Measurements from ENCODE around the gene PTPRT. TPM values are rescaled to one million over a fixed set of nuclear protein-coding genes. Genes with fewer than 3 reads are reported as not detected.
A peak's percentile ranks its signal among the peaks of the same experiment; 100 is the strongest.

The PTPRT gene
- polyA plus RNA-seq, 1 donor, result 0.78 TPM

- H3K27me3 ChIP-seq (ENCODE audit: control insufficient read depth, insufficient read depth, low read length), result no peaks in the 10 kb centered on the region
- no peak overlapping the region for H3K4me3 ChIP-seq (ENCODE audit: low read length)
- H3K9me3 ChIP-seq (ENCODE audit: control insufficient read depth, low read depth, low read length), result no peaks in the 10 kb centered on the region
- no peaks in the 10 kb centered on the region for H3K4me1 ChIP-seq (ENCODE audit: control insufficient read depth, insufficient read depth, low read length)
- no peaks in the 10 kb centered on the region for H3K36me3 ChIP-seq (ENCODE audit: control insufficient read depth, insufficient read depth, low read length)
- no peak overlapping the region for H3K27ac ChIP-seq (ENCODE audit: low read length)
- DNase-seq, result no peak
- 78% methylated on average over 1 of the region's 4 CpGs for WGBS (ENCODE audit: insufficient coverage, low lambda C conversion rate)
Observed at GRCh38 chr20:42080956-42081355, 1108.8 kb downstream of the PTPRT start.

- no peaks in the 10 kb centered on the region for H3K36me3 ChIP-seq (ENCODE audit: control insufficient read depth, insufficient read depth, low read length)
- no CpG with 5 or more reads among the region's 1 CpG for WGBS (ENCODE audit: insufficient coverage, low lambda C conversion rate)
- no peaks in the 10 kb centered on the region for H3K4me1 ChIP-seq (ENCODE audit: control insufficient read depth, insufficient read depth, low read length)
- H3K9me3 ChIP-seq (ENCODE audit: control insufficient read depth, low read depth, low read length), result no peaks in the 10 kb centered on the region
- no peaks in the 10 kb centered on the region for H3K27me3 ChIP-seq (ENCODE audit: control insufficient read depth, insufficient read depth, low read length)
- H3K27ac ChIP-seq (ENCODE audit: low read length), result no peak overlapping the region
- H3K4me3 ChIP-seq (ENCODE audit: low read length), result no peak overlapping the region
- DNase-seq, result peak; percentile 21 to 38
Observed at GRCh38 chr20:42074944-42075343, 1114.8 kb downstream of the PTPRT start.

- DNase-seq, result no peak
- Histone ChIP-seq H3K9me3 (ENCODE audit: control insufficient read depth, low read depth, low read length) (no peaks in the 10 kb centered on the region), H3K4me3 (ENCODE audit: low read length) (no peak overlapping the region), H3K27me3 (ENCODE audit: control insufficient read depth, insufficient read depth, low read length) (no peaks in the 10 kb centered on the region), H3K4me1 (ENCODE audit: control insufficient read depth, insufficient read depth, low read length) (no peaks in the 10 kb centered on the region), H3K36me3 (ENCODE audit: control insufficient read depth, insufficient read depth, low read length) (no peaks in the 10 kb centered on the region), H3K27ac (ENCODE audit: low read length) (no peak overlapping the region)
- WGBS (ENCODE audit: insufficient coverage, low lambda C conversion rate), result 83% methylated on average over 1 of the region's 3 CpGs
Observed at GRCh38 chr20:42067596-42067995, 1122.1 kb downstream of the PTPRT start.

- WGBS (ENCODE audit: insufficient coverage, low lambda C conversion rate), result no CpG with 5 or more reads among the region's 5 CpGs
- no peaks in the 10 kb centered on the region for H3K4me1 ChIP-seq (ENCODE audit: control insufficient read depth, insufficient read depth, low read length)
- no peaks in the 10 kb centered on the region for H3K36me3 ChIP-seq (ENCODE audit: control insufficient read depth, insufficient read depth, low read length)
- H3K9me3 ChIP-seq (ENCODE audit: control insufficient read depth, low read depth, low read length), result no peaks in the 10 kb centered on the region
- no peak overlapping the region for H3K27ac ChIP-seq (ENCODE audit: low read length)
- DNase-seq, result no peak
- H3K4me3 ChIP-seq (ENCODE audit: low read length), result no peak overlapping the region
- no peaks in the 10 kb centered on the region for H3K27me3 ChIP-seq (ENCODE audit: control insufficient read depth, insufficient read depth, low read length)
Observed at GRCh38 chr20:42067174-42067573, 1122.5 kb downstream of the PTPRT start.

- H3K27ac ChIP-seq (ENCODE audit: low read length), result no peak overlapping the region
- no peaks in the 10 kb centered on the region for H3K27me3 ChIP-seq (ENCODE audit: control insufficient read depth, insufficient read depth, low read length)
- H3K4me1 ChIP-seq (ENCODE audit: control insufficient read depth, insufficient read depth, low read length), result no peaks in the 10 kb centered on the region
- no peaks in the 10 kb centered on the region for H3K9me3 ChIP-seq (ENCODE audit: control insufficient read depth, low read depth, low read length)
- no peak overlapping the region for H3K4me3 ChIP-seq (ENCODE audit: low read length)
- H3K36me3 ChIP-seq (ENCODE audit: control insufficient read depth, insufficient read depth, low read length), result no peaks in the 10 kb centered on the region
- no peak for DNase-seq
- no CpG with 5 or more reads among the region's 4 CpGs for WGBS (ENCODE audit: insufficient coverage, low lambda C conversion rate)
Observed at GRCh38 chr20:42063141-42063540, 1126.6 kb downstream of the PTPRT start.

- H3K27ac ChIP-seq (ENCODE audit: low read length), result no peak overlapping the region
- no peak overlapping the region for H3K4me3 ChIP-seq (ENCODE audit: low read length)
- DNase-seq, result no peak
- no peaks in the 10 kb centered on the region for H3K9me3 ChIP-seq (ENCODE audit: control insufficient read depth, low read depth, low read length)
- WGBS (ENCODE audit: insufficient coverage, low lambda C conversion rate), result no CpG with 5 or more reads among the region's 3 CpGs
- no peaks in the 10 kb centered on the region for H3K36me3 ChIP-seq (ENCODE audit: control insufficient read depth, insufficient read depth, low read length)
- no peaks in the 10 kb centered on the region for H3K27me3 ChIP-seq (ENCODE audit: control insufficient read depth, insufficient read depth, low read length)
- H3K4me1 ChIP-seq (ENCODE audit: control insufficient read depth, insufficient read depth, low read length), result no peaks in the 10 kb centered on the region
Observed at GRCh38 chr20:42053350-42053749, 1136.4 kb downstream of the PTPRT start.

GRCh38 chr20:42051921-42052320, 1137.8 kb downstream of the PTPRT start:
- DNase-seq, result no peak
- Histone ChIP-seq H3K27ac (ENCODE audit: low read length) (no peak overlapping the region), H3K36me3 (ENCODE audit: control insufficient read depth, insufficient read depth, low read length) (no peaks in the 10 kb centered on the region), H3K9me3 (ENCODE audit: control insufficient read depth, low read depth, low read length) (no peaks in the 10 kb centered on the region), H3K27me3 (ENCODE audit: control insufficient read depth, insufficient read depth, low read length) (no peaks in the 10 kb centered on the region), H3K4me3 (ENCODE audit: low read length) (no peak overlapping the region), H3K4me1 (ENCODE audit: control insufficient read depth, insufficient read depth, low read length) (no peaks in the 10 kb centered on the region)
- no CpG with 5 or more reads among the region's 5 CpGs for WGBS (ENCODE audit: insufficient coverage, low lambda C conversion rate)

- H3K4me3 ChIP-seq (ENCODE audit: low read length), result no peak overlapping the region
- no peak for DNase-seq
- no peaks in the 10 kb centered on the region for H3K36me3 ChIP-seq (ENCODE audit: control insufficient read depth, insufficient read depth, low read length)
- no peaks in the 10 kb centered on the region for H3K27me3 ChIP-seq (ENCODE audit: control insufficient read depth, insufficient read depth, low read length)
- no peak overlapping the region for H3K27ac ChIP-seq (ENCODE audit: low read length)
- no peaks in the 10 kb centered on the region for H3K4me1 ChIP-seq (ENCODE audit: control insufficient read depth, insufficient read depth, low read length)
- WGBS (ENCODE audit: insufficient coverage, low lambda C conversion rate), result no CpG with 5 or more reads among the region's 7 CpGs
- no peaks in the 10 kb centered on the region for H3K9me3 ChIP-seq (ENCODE audit: control insufficient read depth, low read depth, low read length)
Observed at GRCh38 chr20:42046371-42047085, 1143.2 kb downstream of the PTPRT start.

- no peak for DNase-seq
- Histone ChIP-seq H3K4me3 (ENCODE audit: low read length) (no peak overlapping the region), H3K36me3 (ENCODE audit: control insufficient read depth, insufficient read depth, low read length) (no peaks in the 10 kb centered on the region), H3K4me1 (ENCODE audit: control insufficient read depth, insufficient read depth, low read length) (no peaks in the 10 kb centered on the region), H3K27ac (ENCODE audit: low read length) (no peak overlapping the region), H3K27me3 (ENCODE audit: control insufficient read depth, insufficient read depth, low read length) (no peaks in the 10 kb centered on the region), H3K9me3 (ENCODE audit: control insufficient read depth, low read depth, low read length) (no peaks in the 10 kb centered on the region)
- WGBS (ENCODE audit: insufficient coverage, low lambda C conversion rate), result no CpG with 5 or more reads among the region's 2 CpGs
Observed at GRCh38 chr20:42043921-42044320, 1145.8 kb downstream of the PTPRT start.

GRCh38 chr20:42041000-42041565, 1148.6 kb downstream of the PTPRT start:
- 37% methylated on average over 2 of the region's 6 CpGs for WGBS (ENCODE audit: insufficient coverage, low lambda C conversion rate)
- no peaks in the 10 kb centered on the region for H3K27me3 ChIP-seq (ENCODE audit: control insufficient read depth, insufficient read depth, low read length)
- no peaks in the 10 kb centered on the region for H3K9me3 ChIP-seq (ENCODE audit: control insufficient read depth, low read depth, low read length)
- H3K27ac ChIP-seq (ENCODE audit: low read length), result no peak overlapping the region
- no peak overlapping the region for H3K4me3 ChIP-seq (ENCODE audit: low read length)
- peak in 1 of 2 donors; percentile 19 for DNase-seq
- peaks cover 8% of the 10 kb centered on the region for H3K4me1 ChIP-seq (ENCODE audit: control insufficient read depth, insufficient read depth, low read length)
- H3K36me3 ChIP-seq (ENCODE audit: control insufficient read depth, insufficient read depth, low read length), result no peaks in the 10 kb centered on the region

- no peak for DNase-seq
- WGBS (ENCODE audit: insufficient coverage, low lambda C conversion rate), result 100% methylated on average over 1 of the region's 1 CpG
Observed at GRCh38 chr20:42027746-42028268, 1161.9 kb downstream of the PTPRT start.

More at GRCh38 chr20:42027746-42028268, 1161.9 kb downstream of the PTPRT start:
- Histone ChIP-seq H3K36me3 (ENCODE audit: control insufficient read depth, insufficient read depth, low read length) (no peaks in the 10 kb centered on the region), H3K4me1 (ENCODE audit: control insufficient read depth, insufficient read depth, low read length) (no peaks in the 10 kb centered on the region), H3K9me3 (ENCODE audit: control insufficient read depth, low read depth, low read length) (no peaks in the 10 kb centered on the region), H3K27me3 (ENCODE audit: control insufficient read depth, insufficient read depth, low read length) (no peaks in the 10 kb centered on the region), H3K4me3 (ENCODE audit: low read length) (no peak overlapping the region), H3K27ac (ENCODE audit: low read length) (no peak overlapping the region)
